GM19238 (cell line): Measurements from ENCODE around the gene MAGT1.
"Not testable (repeated sequence)": the region's sequence is repeated elsewhere in the genome, so short reads cannot be mapped to it uniquely, and the experiment has no call there.

Experiments used
- DNase-seq: peaks from one replicate; pipeline ENCODE4 v3.0.0; 2011; ENCODE audit warnings: low spot score; ENCODE audit not compliant: insufficient read length

The MAGT1 gene

DNA sequence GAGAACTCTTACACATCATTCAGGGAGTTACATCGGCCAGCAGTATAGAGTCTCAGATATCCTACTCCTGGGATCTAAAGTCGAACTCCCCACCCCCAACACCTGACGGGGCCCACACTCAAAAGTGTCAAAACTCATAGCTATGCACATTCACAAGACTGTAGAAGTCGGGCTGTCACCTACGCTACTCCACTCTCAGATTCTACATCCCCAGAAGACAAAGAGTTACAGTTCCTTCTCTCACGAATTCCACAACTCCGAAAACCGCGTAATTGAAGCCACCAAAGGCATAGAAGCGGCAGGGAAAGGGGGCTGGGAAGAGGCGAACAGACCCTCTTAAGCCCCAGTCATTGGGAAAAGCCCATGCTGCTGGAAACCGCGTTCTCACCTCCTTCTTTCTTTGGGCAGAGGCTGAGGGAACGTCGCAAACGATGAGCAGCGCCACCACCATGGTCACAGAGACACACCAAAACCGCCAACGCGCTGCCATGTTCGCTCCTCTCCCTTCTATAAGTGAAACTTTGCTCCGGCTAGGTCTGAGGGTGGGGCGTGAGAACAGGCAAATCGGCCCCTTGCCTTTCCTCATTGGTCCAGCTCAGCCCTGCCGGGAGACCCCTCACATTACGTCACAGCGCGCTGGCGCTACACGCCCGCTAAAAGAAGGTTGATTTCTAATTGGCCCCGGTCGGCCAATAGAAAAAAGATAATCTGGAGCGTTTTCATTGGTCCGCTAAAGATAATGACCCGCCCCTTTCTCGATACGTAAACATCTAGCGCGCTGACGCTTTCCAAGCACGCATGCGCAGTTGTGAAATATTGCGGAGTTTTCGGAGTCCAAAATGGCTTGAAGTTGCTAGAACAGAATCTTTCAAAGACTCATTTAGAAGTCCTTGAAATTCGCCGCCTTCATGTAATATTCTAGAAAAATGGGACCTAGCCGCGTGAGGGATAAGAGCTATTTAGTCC is at the start of gene MAGT1:
Gene MAGT1, minus strand, starts transcription at position 515 of the 966 bp plus-strand sequence. Its CDS starts 25 bp downstream, at position 490.
- peak; percentile 39 for DNase-seq

DNA sequence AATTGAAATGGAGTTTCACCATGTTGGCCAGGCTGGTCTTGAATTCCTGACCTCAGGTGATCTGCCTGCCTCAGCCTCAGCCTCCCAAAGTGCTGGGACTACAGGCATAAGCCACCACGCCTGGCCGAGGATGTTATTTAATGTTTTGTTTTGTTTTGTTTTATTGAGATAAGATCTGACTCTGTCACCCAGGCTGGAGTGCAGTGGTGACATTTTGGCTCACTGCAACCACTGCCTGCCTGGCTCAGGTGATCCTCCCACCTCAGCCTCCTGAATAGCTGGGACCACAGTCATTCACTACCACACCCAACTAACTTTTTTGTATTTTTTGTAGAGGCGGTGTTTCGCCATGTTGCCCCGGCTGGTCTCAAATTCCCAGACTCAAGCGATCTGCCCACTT is 49.8 kb upstream of the MAGT1 start:
- DNase-seq: not testable (repeated sequence)

DNA sequence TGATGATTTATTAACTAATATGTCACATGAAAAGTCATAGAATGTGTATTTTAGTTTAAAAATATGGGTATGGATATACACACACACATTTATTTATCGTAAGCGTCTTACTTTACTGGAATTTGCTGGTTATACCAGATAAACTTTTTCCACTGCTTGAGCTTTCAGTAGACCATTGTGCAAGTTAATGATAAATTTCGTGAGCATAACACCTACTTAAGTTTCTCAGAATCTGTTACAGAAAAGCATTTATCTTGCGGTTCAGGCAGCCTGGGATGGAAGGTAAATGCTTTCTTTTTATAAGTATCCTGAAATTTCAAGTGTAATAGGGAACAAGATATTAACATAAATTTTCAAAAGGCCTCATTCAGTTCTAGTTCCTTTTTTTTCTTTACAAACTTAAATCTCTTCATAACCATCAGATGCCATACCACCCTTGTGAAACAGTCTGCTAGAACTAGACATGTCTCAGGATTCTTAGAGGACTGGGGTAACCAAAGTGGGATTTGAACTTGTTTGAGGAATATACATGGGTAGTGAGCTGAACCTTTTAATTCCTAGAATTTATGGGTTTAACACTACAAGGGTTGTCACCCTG is 42.9 kb upstream of the MAGT1 start:
- DNase-seq: no peak

GRCh38 chrX:77937291-77937690 is 42.1 kb upstream of the MAGT1 start:
- no peak for DNase-seq

DNA sequence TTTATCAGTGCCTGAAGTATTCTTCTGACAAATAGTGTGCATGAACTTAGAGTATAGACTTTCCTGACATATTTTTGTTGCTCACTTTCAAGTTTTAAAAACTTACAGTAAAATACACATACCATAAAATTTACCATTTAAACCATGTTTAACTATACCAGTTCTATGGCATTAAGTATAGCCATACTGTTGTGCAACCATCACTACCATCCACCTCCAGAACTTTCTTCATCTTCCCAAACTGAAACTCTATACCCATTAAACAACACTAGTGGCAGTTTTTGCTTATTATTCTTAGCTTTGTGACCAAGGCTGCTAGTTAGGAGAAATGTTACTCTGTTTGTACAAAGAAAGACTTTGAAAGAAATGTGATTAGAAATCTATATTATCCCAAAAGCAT is 41.1 kb upstream of the MAGT1 start:
- DNase-seq: no peak

DNA sequence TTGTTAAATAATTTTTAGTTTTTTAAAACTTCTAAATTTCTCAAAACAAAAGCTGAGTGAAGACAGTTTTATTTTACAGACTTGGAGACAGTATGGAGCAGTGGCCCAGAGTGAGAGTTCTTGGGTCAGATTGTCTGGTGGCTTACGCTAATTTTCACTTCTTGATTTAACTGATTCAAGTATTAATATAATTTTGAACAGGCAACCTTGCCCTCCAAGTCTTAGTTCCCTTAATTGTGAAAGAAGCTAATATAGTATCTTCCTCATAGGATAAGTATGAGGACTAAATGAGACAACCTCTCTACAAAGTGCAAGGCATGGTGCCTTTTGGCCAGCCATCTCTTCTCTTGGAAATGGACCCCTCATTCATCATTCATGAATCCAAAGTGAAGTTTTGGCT is 40.7 kb upstream of the MAGT1 start:
- no peak for DNase-seq

DNA sequence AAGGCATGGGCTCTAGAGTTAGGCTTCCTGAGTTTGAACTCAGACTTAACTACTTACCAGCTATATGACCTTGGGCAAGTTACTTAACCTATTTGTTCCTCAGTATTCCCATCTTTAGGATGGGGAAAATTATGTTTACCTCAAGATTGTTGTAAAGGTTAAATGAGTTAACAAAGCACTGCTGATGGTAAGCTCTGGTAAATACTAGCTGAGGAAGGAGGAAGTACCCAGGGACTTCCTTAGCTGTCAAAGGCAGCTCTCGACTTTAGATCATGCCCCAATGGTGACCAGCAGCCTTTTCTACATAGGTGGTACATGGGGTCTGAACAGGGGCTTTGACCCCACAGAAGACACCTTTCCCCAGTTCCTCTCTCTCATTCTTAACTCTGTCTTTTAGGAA is 35.3 kb upstream of the MAGT1 start:
- DNase-seq: no peak

DNA sequence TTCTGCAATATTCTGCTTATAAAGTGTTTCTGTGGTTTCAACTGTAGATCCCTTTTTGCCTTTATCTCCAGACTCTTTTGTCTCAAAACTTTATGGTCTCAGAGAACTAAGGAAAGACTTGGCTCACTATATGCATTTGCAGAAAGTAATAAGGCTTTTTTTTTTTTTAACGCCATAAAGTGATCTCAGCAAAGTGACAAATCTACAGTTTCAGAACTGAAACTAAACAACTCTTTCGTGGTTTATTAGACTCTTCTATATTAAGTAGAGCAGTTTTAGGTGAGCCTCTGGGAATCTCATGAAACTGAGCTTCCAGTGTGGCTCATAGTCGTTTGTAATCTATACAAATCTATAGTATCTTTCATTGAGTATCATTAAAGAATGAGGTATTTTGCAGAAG is 30.5 kb upstream of the MAGT1 start:
- no peak for DNase-seq

DNA sequence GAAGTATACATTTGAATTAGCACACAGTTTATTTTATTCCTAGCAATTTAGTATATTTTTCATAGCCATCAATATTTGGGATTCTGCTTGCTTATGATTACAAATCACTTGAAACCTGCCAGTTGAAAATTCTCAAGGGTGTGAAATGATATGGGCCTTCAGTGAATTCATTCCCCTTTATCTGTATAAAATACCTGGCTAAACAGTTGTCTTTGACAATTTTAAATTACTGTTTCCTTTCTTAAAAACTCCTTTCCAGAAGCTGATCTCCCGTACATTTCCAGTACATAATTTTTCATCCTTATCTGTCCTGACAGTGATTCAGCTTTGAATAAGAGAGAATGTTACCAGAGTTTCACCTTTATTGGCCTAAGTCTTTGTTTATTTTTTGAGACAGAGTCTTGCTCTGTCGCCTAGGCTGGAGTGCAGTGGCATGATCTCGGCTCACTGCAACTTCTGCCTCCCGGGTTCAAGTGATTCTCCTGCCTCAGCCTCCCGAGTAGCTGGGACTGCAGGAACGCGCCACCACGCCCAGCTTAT is 29.2 kb upstream of the MAGT1 start:
- no peak for DNase-seq

GRCh38 chrX:77922787-77923186 is 27.6 kb upstream of the MAGT1 start:
- no peak for DNase-seq

DNA sequence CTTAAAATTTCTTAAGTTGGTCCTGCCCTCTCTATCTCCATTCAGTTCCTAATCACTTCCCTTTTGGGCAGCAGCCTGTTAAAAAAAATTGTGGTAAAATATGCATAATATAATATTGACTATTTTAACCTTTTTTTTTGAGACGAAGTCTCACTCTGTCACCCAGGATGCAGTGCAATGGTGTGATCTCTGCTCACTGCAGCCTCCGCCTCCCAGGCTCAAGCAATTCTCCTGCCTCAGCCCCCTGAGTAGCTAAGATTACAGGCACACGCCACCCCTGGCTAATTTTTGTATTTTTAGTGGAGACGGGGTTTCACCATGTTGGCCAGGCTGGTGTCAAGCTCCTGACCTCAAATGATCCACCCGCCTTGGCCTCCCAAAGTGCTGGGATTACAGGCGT is 24.1 kb upstream of the MAGT1 start:
- not testable (repeated sequence) for DNase-seq

DNA sequence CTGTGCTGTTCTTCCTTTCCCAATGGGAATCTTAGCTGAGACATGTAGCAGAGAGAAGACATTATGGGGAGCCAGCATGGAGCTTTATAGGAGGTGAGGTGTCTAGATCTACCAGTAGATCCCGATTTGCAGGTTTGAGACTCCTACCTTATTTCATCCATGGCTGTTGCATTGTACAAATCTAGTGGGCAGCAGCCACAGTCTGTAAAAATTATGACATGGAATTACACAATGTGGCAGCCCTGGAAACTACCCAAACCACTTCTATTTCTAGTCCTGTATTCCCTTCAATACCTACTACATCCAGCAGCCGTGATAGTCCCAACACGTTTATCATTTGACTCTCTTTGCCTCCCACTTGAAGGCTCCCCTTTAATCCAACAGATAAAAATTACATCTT is 23.3 kb upstream of the MAGT1 start:
- no peak for DNase-seq

- DNase-seq: no peak
Measured at GRCh38 chrX:77917294-77917933, 22.2 kb upstream of the MAGT1 start.

DNA sequence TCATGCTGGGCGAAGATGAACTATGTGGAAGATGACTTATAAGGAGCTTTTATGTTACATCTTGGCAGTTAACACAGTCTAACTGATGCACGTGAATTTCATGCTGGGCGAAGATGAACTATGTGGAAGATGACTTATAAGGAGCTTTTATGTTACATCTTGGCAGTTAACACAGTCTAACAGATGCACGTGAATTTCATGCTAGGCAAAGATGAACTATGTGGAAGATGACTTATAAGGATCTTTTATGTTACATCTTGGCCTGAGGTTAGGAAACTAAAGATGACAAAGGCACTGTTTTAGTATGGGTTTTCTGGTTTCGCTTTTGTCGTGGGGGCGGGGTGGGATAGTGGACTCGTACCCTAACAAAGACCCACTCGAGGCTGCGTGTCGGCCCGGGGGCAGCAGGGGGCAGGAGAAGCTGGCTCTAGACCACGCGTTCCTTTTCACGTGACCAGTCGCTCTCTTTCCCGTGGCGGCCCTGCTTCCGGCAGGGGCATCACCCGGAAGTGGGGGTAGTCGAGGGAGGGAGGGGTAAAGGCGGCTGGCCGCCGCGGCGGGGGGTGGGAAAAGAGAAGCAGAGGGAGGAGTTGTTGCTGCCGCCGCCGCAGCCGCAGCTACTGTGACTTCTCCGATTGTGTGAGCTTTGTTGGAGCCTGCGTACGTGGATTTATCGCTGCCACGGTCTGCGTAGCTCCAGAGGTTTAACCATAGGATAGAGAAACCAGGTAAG is 15.0 kb upstream of the MAGT1 start, which contains the start of gene ATP7A:
Gene ATP7A, plus strand, starts transcription at position 586 of the 733 bp plus-strand sequence. CDS start 60,949 bp downstream, outside the sequence.
- peak; percentile 78 for DNase-seq

- DNase-seq: no peak
Measured at GRCh38 chrX:77901506-77901905, 6.3 kb upstream of the MAGT1 start.

- DNase-seq: no peak
Measured at GRCh38 chrX:77900688-77901087, 5.5 kb upstream of the MAGT1 start.

- peak; percentile 28 for DNase-seq
Measured at GRCh38 chrX:77899081-77899828, 4.0 kb upstream of the MAGT1 start, which contains the start of gene COX7B. TSS of gene COX7B (plus strand) at chrX:77899468. CDS start at chrX:77899554, 86 bp downstream.

DNA sequence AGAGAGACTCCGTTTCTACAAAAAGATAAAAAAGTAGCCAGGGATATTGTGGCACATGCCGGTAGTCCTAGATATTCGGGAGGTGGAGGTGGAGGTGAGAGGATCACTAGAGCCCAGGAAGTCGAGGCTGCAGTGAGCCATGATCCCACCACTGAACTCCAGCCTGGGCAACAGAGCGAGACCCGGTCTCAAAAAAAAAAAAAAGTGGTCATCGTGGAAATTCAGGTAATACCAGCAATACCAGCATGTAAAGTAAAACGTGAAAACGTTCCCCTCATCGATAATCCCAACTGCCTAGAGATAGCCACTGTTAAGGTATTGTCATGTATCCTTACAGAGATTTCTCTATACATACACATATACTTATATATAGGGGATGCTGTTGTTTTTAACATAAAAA is 1.5 kb downstream of the MAGT1 start:
- DNase-seq: no peak

DNA sequence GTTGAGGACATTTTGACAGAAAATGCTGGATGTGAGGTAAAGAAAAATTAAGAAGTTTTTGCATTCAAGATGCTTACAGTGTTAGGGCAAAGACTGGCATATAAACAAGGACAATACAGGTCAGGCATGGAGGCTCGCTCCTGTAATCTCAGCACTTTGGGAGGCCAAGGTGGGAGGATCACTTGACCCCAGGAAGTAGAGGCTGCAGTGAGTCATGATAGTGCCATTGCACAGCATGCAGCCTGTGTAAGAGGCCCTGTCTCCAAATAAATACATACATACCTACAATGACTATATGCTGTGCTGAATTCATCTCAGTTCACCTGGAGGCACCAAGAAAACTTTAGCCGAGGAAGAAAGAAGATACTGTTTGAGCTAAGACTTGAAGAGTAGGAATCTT is 2.3 kb downstream of the MAGT1 start:
- DNase-seq: no peak

- not testable (repeated sequence) for DNase-seq
Measured at GRCh38 chrX:77881418-77881817, 13.8 kb downstream of the MAGT1 start.
